ENCODE results near the gene UMOD.

UMOD gene

GRCh38 chr16:20352615-20353014 lies at the start of gene UMOD:
Gene UMOD (minus strand): TSS chr16:20352715. CDS start chr16:20350737, 1,978 bp downstream.
- no peak for DNase-seq

GRCh38 chr16:20401475-20402016 lies 49.0 kb upstream of the UMOD start:
- DNase-seq: no peak

GRCh38 chr16:20401066-20401465 lies 48.6 kb upstream of the UMOD start:
- DNase-seq: no peak

- no peak for DNase-seq
Measured at GRCh38 chr16:20399185-20399584, 46.7 kb upstream of the UMOD start.

- no peak for DNase-seq
Measured at GRCh38 chr16:20398603-20399002, 46.1 kb upstream of the UMOD start.

- no peak for DNase-seq
Measured at GRCh38 chr16:20397468-20398074, 45.1 kb upstream of the UMOD start.

- no peak for DNase-seq
Measured at GRCh38 chr16:20396846-20397467, 44.4 kb upstream of the UMOD start.

- no peak for DNase-seq
Measured at GRCh38 chr16:20395946-20396345, 43.4 kb upstream of the UMOD start.

- no peak for DNase-seq
Measured at GRCh38 chr16:20393801-20394577, 41.5 kb upstream of the UMOD start.

- DNase-seq: no peak
Measured at GRCh38 chr16:20391045-20391444, 38.5 kb upstream of the UMOD start.

GRCh38 chr16:20388854-20389253 lies 36.3 kb upstream of the UMOD start:
- no peak for DNase-seq

- DNase-seq: no peak
Measured at GRCh38 chr16:20387978-20388377, 35.5 kb upstream of the UMOD start.

- DNase-seq: peak; percentile 60
Measured at GRCh38 chr16:20385844-20386832, 33.6 kb upstream of the UMOD start.

- peak; percentile 55 for DNase-seq
Measured at GRCh38 chr16:20383106-20384029, 30.9 kb upstream of the UMOD start.

GRCh38 chr16:20382202-20382948 lies 29.9 kb upstream of the UMOD start:
- DNase-seq: no peak

GRCh38 chr16:20380782-20381181 lies 28.3 kb upstream of the UMOD start:
- DNase-seq: no peak

- DNase-seq: no peak
Measured at GRCh38 chr16:20377181-20377580, 24.7 kb upstream of the UMOD start.

- DNase-seq: no peak
Measured at GRCh38 chr16:20372701-20373100, 20.2 kb upstream of the UMOD start.

GRCh38 chr16:20369452-20370054 lies 17.0 kb upstream of the UMOD start:
- DNase-seq: no peak

- DNase-seq: no peak
Measured at GRCh38 chr16:20364051-20364450, 11.5 kb upstream of the UMOD start.

Measured in stimulated activated CD4-positive, alpha-beta T cell treated with anti-CD3 and anti-CD28 coated beads, Interleukin-4, amount 100 ng/mL, for 24 hours (primary cell).